Fibroblast of lung (primary cell): ENCODE data around the gene FRMD4A.

Source experiments
- EZH2 ChIP-seq: IDR thresholded peaks from 2 replicates; pipeline ENCODE4 v1.5.1; 2012; ENCODE audit warnings: low read length, control low read depth, mild to moderate bottlenecking; ENCODE audit errors: missing control alignments
- TF ChIP-seq, protein P1 (sequence below), 2 donors: IDR thresholded peaks in 1 of 2; conservative IDR thresholded peaks in 1 of 2; 1 replicate in 1 of 2; 2 replicates in 1 of 2; pipeline ENCODE4 v1.5.1; 2011 to 2012; ENCODE audit warnings: low read length in 2 of 2, control low read depth in 1 of 2, inconsistent platforms in 1 of 2, low read depth in 1 of 2, mild to moderate bottlenecking in 1 of 2

GRCh38 chr10:13708256-13708990 is 622.3 kb downstream of the FRMD4A start:
- TF ChIP-seq, protein P1, sequence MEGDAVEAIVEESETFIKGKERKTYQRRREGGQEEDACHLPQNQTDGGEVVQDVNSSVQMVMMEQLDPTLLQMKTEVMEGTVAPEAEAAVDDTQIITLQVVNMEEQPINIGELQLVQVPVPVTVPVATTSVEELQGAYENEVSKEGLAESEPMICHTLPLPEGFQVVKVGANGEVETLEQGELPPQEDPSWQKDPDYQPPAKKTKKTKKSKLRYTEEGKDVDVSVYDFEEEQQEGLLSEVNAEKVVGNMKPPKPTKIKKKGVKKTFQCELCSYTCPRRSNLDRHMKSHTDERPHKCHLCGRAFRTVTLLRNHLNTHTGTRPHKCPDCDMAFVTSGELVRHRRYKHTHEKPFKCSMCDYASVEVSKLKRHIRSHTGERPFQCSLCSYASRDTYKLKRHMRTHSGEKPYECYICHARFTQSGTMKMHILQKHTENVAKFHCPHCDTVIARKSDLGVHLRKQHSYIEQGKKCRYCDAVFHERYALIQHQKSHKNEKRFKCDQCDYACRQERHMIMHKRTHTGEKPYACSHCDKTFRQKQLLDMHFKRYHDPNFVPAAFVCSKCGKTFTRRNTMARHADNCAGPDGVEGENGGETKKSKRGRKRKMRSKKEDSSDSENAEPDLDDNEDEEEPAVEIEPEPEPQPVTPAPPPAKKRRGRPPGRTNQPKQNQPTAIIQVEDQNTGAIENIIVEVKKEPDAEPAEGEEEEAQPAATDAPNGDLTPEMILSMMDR (conservative IDR thresholded peaks at IDR 0.05 in 1 of 2, IDR thresholded peaks at IDR 0.05 in 1 of 2; ENCODE audit: low read depth in 1 of 2, low read length in 2 of 2), result no peak
- no peak for TF ChIP-seq EZH2
